Esophagus muscularis mucosa (tissue), 3 donors: ENCODE results near the gene VPS52.

ENCODE experiments used
- EP300 ChIP-seq: sonication (generic); formaldehyde crosslinking; IDR thresholded peaks from one replicate; pipeline ENCODE4 v1.6.1; 2017; ENCODE audit warnings: antibody characterized with exemption
- TF ChIP-seq, protein P1 (sequence below), 3 experiments: fragments of 200-600 bp in 2 of 3; fragments of 450-650 bp in 1 of 3; sonication (generic) in 2 of 3; IDR thresholded peaks; one replicate each; pipeline ENCODE4 v1.5.1; 2017 to 2019; ENCODE audit warnings: antibody characterized with exemption in 3 of 3, mild to moderate bottlenecking in 2 of 3, moderate library complexity in 1 of 3

DNA sequence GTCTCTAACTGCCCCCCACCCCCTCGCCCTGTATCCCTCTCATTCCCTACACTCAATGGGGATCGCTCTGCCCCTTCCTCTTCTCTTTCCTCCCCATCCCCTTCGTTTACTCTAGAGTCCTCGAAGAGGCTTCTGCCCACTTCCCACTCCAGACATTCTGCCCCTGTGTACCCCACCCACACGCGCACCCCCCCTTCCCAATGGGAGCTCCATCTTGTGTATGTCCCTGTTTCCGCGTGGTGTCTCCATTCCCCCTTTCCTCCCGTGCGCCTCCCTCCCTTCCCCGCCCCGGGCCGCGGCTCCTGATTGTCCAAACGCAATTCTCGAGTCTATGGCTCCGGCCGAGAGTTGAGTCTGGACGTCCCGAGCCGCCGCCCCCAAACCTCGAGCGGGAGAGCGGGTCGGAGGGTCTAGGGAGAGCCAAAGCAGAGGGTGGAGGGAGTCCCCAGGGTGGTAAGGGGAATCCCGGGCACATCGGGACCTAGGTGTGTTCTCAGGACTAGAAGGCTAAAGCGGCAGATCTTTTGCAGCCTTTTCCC, 64.1 kb downstream of the VPS52 start:
- TF ChIP-seq EP300, result no peak
- TF ChIP-seq, protein P1, sequence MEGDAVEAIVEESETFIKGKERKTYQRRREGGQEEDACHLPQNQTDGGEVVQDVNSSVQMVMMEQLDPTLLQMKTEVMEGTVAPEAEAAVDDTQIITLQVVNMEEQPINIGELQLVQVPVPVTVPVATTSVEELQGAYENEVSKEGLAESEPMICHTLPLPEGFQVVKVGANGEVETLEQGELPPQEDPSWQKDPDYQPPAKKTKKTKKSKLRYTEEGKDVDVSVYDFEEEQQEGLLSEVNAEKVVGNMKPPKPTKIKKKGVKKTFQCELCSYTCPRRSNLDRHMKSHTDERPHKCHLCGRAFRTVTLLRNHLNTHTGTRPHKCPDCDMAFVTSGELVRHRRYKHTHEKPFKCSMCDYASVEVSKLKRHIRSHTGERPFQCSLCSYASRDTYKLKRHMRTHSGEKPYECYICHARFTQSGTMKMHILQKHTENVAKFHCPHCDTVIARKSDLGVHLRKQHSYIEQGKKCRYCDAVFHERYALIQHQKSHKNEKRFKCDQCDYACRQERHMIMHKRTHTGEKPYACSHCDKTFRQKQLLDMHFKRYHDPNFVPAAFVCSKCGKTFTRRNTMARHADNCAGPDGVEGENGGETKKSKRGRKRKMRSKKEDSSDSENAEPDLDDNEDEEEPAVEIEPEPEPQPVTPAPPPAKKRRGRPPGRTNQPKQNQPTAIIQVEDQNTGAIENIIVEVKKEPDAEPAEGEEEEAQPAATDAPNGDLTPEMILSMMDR (IDR thresholded peaks at IDR 0.05), result no peak
